ENCODE measurements around the gene PPP3CA.
"Not testable (repeated sequence)": the region's sequence is repeated elsewhere in the genome, so short reads cannot be mapped to it uniquely, and the experiment has no call there.

Gene PPP3CA

DNA sequence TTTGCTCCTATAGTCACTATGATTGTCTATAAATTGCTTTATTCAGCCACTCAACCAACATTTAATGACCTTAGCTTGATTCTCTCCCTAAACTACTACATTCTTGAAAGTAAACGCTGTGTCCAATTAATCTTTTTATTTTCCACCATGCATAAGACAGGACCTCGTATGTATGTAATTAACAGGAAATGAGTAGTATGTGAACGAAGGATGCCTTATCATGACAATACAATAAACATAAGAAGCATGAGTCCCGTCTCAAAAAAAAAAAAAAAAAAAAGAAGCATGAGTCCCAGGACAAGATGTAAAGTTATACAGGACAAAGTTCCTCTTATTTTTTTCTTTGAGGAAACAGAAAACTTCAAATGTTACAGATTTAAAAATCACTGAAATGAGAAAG lies 92.5 kb downstream of the PPP3CA start:
- no peak for DNase-seq

DNA sequence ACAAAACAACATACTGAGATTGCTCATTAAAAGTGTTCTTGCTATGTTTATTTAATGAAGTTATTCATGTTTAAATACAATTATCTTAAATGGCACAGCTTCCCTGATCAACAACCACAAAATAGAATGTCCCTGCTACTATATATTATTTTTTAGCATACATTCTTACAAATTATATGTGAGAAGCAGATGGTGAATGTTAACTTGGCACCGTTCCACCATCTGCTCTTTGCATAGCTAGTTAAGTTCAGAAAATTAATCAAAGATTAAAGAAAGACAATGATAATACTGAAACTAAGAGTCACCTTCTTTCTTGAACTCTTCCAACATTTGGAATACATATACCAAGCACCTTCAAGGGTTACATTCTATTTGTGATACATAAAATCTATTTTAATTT lies 94.2 kb downstream of the PPP3CA start:
- DNase-seq, result no peak

DNA sequence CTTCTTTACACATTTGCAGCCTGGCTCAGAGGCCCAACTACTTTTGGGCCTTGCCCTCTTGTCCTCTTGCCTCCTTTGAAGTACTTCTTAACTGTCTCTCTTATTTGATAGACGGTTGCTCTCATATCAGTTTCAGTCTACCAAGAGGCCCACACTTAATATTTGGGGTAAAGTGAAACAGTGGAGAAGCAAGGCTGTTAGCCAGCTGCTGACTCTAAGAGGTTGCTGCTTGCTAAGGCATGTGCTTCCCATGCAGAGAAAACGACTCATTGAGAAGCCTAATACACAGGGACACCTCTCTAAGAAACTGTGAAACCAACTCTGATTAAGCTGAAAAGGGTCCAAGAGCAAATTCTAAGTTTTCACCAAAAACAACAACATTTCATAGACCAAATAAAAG lies 94.6 kb downstream of the PPP3CA start:
- no peak for DNase-seq

DNA sequence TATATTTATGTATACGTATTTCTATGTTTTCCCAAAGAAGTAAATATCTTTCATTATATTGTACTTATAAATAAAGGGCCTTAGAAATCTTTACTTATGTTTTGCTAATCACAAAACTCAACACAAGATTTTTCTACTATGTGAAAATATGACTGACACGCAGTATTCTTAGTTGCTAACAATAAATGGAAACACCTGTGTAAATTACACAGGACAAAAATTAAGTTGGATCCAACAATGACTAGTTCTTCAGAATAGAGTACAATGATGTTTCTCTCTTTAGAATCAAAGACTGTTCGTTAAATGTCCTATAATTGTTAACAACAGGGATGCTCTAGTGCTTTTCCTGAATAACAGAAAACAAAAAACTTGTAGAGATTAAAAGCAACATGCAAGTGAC lies 96.1 kb downstream of the PPP3CA start:
- no peak for DNase-seq

DNA sequence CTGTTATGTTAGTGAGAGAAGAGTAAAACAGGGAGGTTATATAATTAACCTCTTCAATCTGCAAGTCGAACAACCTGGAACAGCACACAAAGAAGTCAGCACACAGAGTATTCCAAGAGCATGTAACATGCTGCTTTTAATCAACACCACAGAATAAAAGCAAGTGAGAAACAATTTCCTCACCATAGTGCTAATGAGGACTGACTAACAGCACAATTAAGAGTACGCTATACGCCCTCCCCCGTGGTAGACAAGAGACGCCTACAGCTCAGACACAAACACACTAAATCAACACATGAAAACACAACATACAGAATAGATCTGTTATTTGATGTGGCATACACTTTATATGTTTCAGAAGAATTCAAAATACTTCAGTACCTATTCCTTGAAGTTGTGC lies 103.0 kb downstream of the PPP3CA start:
- no peak for DNase-seq

DNA sequence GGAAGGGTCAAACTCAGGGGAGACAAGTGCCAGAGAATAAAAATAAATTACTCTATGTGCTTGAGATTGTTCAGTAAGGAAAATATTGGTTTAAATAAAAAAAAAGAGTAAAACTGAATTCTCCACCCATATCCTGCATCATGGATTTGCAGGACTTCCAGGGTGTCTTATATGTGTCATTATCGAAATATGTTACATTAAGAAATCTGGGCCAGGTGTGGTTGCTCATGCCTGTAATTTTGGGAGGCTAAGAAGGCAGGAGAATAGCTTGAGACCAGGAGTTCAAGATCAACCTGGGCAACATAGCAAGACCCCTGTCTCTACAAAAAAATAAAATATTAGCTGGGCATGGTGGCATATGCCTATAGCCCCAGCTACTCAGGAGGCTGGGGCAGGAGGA lies 104.9 kb downstream of the PPP3CA start:
- no peak for DNase-seq

DNA sequence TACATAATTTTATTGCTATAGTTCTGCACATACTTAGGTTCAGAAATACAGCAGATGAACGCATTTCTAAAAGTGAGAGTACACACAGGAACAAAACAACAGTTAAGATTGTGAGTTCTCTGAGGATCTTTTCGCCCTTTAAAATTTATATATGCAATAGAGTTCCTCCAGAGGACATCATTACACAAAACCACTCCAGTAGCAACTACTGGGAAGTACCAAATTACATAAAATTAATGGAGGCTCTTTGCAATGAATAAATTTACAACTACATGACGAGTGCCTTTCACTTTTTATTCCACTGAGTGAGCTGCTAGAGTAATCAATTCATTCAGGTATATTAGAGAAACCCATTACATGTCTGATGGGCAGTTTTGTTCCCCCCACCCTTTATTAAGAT lies 107.2 kb downstream of the PPP3CA start:
- DNase-seq, result no peak

DNA sequence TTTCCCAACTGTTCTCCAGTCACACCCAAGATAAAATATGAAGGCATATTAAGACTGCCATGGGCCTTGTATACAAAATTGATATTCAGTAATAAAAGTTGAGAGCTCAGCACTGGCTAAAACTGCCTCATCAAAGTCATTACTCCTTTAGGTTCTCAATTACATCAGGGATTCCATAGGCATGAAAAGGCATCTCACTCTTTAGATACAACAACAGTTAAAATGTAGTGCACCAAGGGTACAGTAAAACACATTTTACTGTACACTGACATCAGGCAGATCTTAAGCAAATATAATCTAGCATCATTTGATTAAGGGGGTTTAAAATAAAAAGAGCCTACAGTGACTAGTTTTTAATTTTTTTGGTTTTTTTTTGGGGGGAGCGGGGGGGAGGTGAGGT lies 107.7 kb downstream of the PPP3CA start:
- no peak for DNase-seq

DNA sequence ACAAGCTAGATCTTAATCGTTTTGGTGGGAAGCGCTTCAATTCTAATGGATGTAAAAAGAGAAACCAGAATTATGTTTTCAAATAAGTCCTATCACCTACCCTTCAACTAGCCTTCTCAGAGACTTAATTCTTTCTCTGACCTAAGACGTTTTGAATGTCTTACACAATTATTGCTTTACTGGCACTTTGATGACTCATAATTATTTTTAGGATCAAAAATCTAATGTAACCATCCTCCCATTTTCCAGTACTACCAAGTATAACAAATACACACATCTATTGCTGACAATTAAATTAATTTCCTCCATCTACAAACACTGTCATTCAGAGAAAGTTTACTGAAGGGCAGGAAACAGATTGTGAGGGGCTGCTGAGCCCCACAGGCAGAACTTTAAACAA lies 108.6 kb downstream of the PPP3CA start:
- DNase-seq, result no peak

DNA sequence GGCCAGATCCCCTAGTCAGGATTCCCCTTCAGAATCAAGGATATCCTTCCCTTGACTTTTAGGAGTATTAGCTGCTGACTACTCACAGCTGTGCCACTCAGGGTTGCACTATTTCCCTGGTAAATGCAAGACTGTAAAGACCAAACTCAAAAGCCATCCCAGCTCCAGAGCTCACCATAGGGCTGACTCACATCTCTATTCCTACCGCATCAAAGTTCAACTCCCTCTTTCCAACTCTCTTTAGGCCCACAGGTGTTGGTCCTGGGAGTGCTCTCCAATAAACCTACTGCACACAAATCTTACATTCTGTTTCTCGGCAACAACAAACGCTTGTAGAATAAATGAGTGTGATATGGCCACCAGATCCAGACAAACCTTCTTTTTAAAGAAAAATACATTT lies 109.6 kb downstream of the PPP3CA start:
- no peak for DNase-seq

DNA sequence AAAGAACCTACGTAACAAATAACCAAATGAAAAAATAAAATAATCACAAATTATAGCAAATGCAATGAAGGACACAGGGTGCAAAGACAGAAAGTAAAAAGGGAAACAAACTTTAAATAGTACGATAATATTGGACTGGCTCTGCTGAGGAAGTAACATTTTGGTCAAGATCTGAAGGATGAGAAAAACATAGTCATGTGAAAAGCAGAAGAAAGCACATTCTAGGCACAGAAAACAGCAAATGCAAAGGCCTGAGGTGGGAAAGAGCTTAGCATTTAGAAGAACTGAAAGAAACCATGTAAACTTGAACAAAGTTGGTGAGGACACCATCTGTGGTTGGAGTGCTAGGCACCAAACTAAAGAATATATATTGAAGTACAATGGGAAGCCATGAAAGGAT lies 111.2 kb downstream of the PPP3CA start:
- DNase-seq, result no peak

DNA sequence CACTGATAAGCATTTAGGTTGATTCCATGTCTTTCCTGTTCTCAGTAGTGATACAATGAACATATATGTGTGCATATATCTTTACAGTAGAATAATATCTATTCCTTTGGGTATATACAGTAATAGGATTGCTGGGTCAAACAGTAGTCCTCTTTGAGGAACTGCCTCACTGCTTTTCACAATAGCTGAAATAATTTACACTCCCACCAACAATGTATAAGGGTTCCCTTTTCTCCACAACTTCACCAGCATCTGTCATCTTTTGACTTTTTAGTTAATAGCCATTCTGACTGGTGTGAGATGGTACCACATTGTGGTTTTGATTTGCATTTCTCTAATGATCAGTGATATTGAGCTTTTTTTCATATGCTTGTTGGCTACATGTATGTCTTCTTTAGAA lies 113.2 kb downstream of the PPP3CA start:
- not testable (repeated sequence) for DNase-seq

DNA sequence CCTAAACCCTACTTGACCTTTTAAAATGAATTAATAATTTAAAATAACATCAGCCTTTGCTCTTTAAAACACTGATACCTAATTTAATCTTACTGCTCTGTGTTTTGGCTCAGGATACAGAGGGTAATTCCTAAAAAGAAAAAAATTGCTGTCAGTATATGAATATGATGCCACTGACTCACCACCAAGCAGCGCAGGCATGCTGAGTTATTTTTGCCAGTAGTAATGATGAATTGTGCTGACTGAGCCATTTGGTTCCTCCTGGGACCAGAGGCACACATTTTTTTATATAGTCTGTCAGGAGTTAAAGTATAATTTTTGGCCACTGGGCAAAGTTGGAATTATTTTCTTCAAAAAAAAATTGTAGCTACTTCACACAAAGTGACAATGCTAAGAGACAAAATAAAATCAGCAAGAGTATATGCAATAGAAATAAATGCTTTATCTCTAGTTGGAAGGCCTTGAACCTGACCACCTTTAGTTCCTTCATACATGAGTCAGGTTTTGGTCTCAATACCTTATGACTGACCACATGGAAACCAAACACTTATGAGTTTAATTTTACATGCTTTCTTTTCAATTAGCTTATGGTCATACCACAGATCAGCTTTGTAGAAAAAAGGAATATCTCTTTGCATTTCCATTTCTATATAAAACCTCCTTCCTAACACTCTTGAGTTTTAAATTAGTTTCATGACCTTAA lies 115.1 kb downstream of the PPP3CA start:
- DNase-seq, result no peak

DNA sequence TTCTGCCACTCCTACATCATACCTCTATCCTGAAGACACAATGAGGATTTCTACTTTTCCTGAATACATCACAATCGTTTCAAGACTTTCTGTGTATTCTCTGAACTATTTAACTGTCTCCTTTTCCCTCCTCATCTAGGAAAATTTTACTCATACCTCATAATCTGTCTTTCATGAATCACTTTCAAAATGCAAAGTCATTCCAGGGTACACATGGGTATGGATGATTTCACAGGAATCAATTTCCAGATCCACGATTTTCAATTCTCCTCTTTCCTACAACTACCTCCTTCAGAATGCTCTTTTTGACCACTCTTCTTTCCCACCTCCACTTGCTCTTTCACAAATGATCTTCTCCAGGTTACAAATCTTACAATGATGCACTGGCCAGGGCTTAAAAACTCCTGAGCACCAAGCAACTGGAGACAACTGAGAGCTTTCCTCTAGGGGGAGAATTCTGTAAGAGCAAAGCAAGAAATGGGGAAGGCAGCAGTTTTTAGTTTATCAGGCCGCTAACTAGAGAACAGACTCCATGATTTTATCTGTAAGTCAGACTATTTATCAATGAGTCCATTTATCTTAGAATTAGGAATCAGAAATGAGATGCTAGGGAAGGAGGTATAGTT lies 116.4 kb downstream of the PPP3CA start:
- DNase-seq, result no peak

DNA sequence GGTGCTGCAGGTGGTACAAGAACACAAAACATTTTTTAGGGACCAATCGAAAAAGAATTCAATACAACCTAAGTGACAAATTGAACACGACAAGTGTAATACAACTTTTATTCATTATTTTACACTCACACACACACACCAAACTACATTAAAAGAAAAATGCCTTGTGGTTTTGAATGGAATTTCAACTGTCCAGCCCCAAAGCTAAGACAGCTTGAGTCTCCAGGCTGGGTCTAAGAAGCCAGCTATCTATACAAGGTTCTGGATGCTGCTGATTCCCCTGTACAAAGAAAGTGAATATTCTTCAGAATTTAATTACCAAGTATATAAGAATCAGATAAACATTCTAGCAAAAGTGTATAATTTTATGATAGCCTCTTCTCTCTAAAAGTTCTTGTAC lies 118.2 kb downstream of the PPP3CA start:
- no peak for DNase-seq

DNA sequence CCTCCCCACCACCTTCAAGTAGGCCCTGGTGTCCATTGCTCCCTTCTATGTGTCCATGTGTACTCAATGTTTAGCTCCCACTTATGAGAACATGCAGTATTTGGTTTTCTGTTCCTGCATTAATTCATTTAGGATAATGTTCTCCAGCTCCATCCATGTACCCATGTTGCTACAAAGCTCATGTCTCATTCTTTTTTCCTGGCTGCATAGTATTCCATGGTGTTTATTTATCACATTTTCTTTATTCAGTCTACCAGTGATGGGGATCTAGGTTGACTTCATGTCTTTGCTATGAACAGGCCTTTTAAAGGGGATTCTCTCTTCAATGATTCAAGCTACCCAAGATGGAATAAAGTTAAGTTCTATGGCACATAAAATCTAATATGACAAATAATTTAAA lies 119.6 kb downstream of the PPP3CA start:
- DNase-seq, result no peak

DNA sequence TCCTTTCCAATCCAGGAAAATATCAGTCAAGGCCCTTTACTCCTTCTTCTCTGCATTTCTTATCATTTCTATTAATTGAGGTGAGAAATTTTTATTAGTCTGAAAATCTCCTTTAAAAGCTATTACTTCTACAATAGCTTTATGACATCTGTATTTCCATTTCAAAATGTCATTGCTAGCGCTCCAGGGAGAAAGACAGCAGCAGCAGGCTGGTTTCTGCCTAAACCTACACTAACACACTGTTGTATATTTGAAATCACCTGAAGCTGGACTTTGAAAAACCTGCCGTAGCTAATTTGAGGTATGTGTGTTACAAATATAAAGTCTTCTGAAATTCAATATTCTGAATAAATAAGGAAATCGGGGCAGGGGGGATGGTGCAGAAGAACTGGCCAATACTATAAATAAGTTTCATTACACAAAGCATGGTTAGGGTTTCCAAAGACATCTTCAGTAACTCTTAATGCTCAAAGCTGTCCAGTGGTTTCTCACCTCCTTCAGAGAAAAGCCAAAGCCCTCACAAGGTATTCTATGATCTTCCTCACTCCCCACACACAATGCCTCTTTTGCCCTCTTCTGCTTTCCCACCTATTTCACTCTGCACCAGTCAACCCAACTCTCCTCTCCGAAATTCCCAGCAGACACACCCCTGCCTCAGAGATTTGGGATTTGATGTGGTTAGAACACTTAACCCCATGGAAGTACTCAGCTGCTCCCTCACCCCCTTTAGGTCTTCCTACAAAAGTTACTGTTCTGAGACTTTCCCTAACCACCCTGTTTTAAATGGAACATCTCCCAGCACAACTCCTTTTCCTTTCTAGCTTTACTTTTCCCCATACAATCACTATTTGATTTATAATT lies 122.7 kb downstream of the PPP3CA start:
- no peak for DNase-seq

DNA sequence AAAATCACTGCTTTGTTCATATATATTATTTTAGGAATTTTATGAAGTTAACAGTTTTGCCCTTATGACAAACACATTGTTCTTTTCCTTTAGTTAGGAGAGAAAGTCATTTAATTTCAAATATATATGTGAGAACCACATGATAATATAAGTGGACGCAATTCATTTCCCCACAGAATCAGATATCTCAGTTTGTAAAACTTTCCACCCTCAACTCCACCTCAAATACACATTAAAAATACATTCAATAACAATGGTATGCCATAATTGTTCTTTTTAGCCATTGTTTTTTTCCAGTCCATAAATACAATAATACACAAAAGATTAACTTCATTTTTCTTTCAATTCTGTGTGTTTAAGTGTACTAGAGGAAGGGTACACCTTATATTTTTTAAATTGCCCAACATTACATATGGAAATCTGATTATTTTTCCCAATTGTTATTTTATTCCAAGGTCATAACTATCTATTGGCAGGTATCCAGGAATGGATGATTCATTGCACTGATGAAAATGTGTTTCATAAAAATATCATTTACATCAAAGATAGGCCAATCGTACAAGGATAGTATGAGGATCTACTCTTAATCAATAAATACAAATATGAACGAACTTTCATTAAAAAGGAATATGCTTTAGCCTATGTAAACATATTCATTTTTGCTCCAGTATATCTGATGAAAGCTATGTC lies 125.0 kb downstream of the PPP3CA start:
- DNase-seq, result no peak

DNA sequence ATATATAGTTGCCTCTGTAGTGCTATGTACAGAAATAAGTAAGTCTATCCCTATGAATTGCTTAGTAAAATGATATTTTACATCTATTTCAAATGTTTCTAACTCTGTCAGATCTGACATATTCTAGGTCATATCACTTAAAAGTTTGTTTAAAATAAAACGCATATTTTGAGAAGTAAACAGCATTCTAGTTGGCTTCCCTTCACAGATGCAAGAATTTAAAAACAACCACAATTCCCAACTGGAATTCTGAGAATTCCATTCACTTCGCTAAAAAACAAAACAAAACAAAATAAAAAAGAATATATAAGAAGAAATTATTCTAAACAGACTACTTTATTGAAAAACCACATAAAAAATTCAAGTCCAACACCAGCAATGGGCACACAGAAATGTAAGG lies 126.0 kb downstream of the PPP3CA start:
- DNase-seq, result no peak

DNA sequence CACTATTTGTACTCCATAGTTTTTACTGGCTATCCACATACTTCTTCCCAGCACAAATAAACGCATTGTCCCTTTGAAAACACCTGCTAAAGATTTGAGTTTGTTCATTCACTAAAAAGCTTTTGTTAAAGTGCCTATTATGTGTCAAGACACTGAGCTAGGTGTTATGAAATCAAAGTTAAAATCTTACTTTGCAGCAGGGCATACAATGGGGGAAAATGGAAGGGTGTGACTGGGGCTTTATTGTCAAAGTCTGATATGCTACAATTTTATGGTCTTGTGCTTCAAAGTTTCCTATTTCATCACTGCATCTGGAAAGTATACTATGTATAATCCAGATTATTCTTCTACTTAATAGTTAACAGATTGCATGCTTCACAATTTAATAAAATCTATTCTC lies 128.4 kb downstream of the PPP3CA start:
- DNase-seq, result no peak

DNA sequence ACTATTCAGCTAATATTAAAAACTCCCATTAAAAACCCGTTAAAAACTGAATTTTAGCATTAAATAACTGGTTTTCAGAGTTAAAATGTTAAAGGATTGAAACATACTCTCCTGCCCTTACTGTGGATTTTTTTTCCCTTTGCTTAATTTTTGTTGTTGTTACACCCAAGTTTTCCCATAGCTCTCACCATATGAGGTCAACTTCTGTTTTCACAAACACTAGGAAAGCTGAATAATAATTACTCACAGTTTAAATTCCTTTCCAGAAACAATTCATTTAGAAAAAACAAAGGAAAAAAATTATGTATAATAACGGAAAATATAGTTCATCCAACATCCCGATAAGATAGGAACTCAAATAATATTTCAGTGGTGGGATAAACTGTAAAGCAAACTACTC lies 129.0 kb downstream of the PPP3CA start:
- no peak for DNase-seq

DNA sequence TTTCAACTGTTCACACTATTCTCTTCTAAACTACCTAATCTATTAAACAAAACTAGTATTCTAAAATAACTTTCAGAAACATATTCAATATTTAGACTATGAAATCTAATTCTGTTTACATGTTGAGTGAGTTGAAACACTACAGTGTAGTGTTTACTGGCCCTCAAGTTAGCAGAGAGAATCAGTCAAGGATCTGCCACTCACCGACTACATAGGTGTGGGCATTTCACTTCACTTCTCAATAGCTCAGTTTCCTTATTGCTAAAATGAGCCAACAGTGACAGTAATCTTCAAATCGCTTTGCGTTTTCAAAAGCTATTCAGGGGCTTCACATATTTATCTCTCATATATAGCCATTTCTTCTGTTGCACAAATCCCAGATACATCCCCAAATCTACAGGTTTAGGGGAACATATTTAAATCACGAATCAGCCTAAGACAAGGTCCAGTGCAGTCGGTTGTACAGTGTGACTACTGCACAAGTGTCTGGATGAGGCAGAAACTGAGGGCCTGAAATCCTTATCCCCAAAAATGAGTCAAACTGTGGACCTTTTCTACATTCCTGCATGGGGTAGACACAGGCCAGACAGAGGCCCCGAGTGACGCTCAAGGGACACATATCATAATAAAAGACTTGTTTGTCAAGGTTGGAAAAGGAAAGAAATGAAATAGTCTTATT lies 129.8 kb downstream of the PPP3CA start:
- DNase-seq, result no peak
